GM19395 (cell line): ENCODE results near the gene RBM24.
"Not testable (repeated sequence)": the region's sequence is repeated elsewhere in the genome, so short reads cannot be mapped to it uniquely, and the experiment has no call there.

ENCODE experiments used
- ATAC-seq: cut with Tn5 transposase; IDR thresholded peaks from one replicate; pipeline ENCODE4 v1.9.1; 2021; ENCODE audit warnings: mild to moderate bottlenecking, moderate library complexity; ENCODE audit not compliant: unreplicated experiment

Gene RBM24

GRCh38 chr6:17289630-17290061, 8.5 kb downstream of the RBM24 start:
- no peak for ATAC-seq

DNA sequence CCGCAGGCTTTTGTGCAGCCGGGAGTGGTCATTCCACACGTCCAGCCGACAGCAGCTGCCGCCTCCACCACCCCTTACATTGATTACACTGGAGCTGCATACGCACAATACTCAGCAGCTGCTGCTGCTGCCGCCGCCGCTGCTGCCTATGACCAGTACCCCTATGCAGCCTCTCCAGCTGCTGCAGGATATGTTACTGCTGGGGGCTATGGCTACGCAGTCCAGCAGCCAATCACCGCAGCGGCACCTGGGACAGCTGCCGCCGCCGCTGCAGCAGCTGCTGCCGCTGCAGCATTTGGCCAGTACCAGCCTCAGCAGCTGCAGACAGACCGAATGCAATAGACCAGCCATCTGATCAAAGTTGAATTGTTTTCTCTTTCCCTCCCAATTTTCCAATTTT, 10.6 kb downstream of the RBM24 start:
- ATAC-seq: no peak

DNA sequence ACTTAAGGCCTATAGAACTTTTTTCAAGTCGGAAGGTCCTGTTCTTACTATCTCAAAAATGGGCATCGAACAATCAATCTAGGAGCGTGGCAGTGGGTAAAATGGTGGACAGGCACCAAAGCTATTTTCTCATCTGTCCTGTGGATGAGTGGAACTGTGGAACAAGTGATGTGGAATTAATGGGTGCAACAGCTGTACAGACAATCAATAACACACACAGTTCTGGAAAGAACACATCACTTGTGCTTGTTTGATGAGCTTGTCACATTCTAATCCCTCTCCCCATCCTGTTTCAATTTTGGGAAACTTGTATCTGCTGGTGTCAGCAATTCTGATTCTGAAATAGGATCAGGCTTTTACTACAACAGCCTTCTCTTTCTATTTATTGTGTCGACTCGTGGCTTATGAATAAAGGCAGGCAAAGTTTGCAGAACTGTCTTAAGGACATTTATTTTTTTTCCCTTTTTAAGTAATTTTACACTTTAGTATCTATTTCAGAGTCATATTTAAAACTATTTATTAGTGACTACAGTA, 11.5 kb downstream of the RBM24 start:
- ATAC-seq: no peak

GRCh38 chr6:17293395-17293794, 12.2 kb downstream of the RBM24 start:
- no peak for ATAC-seq

GRCh38 chr6:17297271-17298080, 16.3 kb downstream of the RBM24 start:
- no peak for ATAC-seq

DNA sequence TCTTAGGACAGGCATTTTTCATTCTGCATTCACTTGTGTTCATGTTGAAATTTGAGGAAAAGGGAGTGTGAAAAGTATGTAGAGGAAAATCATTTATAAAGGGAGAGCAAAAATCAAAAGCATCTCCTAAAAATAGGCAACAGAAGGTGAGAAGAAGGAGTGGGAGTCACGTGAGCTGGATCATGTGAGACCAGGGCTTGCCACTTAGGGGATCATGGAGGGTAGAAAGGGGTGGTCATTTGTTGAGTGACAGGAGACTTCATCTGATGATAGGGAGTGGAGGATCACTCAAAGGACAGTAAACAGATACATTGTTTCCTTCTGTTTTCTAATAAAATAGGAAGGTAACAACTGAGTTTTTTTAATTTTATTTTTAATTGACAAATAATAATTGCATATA, 17.1 kb downstream of the RBM24 start:
- no peak for ATAC-seq

DNA sequence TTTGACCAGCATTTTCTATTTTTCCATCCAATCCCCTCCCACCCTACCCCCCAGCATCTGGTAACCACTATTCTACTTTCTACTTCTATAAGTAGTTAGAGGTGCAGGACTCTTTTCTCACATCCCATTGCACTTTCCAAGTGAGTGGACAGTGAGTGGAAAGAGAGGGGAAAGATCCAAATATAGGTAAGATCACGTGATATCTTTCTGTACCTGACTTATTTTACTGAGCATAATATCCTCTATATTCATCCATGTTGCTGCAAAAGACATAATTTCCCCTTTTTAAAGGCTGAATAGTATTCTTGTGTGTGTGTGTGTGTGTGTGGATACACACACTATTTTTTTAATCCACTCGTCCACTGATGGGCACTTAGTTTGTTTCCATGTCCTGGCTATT, 18.1 kb downstream of the RBM24 start:
- no peak for ATAC-seq

- ATAC-seq: no peak
These were observed 18.6 kb downstream of the RBM24 start for GRCh38 chr6:17299750-17300149.

DNA sequence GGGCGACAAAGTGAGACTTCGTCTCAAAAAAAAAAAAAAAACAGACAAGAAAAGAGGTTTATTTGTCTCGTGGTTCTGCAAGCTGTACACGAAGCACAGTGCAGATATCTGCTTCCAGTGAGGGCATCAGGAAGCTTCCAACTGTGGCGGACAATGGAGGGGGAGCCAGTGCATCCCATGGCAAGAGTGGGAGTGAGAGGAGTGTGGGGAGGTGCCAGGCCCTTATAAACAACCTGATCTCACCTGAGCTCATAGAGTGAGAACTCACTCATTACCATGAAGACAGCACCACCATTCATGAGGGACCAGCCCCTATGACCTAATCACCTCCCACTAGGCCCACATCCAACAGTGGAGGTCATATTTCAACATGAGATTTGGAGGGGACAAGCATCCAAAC, 19.5 kb downstream of the RBM24 start:
- no peak for ATAC-seq

- no peak for ATAC-seq
These were observed 22.3 kb downstream of the RBM24 start for GRCh38 chr6:17303444-17303843.

DNA sequence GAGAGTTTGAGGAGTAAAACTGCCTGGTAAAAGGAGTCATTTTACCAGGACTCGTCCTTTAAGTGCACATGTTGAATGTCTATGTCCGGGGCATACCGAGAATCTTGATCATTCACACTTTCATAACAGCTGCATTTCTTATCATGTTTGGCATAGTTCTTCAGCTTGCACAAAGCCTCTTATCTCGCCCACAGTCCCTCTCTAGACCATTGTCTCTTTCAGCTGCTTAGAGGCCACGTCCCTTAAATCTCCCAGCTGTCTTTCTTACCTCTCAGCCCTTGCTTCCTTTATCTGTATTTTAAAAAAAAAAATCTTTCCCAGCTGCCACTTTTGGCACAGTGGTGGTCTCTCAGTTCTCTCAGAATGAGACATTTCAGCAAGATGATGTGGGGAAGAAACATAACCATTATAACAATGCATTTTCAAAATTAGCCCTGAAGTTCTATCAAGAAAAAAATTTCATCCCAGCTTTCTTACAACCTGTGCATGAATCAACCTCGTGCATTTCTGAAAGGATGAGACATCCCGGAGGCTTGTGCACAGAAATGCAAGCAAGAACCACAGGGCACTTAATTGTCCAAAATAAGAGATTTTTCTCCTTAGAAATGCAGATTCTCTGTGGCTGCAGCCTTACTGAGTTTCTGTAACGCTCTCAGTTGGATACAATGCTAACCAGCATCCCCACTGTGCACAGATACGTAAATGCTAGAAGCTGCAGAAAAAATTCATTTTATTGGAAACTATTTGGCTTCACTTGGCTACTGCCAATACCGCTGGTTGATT, 24.2 kb downstream of the RBM24 start:
- ATAC-seq: no peak

- no peak for ATAC-seq
These were observed 30.6 kb downstream of the RBM24 start for GRCh38 chr6:17311595-17312311.

DNA sequence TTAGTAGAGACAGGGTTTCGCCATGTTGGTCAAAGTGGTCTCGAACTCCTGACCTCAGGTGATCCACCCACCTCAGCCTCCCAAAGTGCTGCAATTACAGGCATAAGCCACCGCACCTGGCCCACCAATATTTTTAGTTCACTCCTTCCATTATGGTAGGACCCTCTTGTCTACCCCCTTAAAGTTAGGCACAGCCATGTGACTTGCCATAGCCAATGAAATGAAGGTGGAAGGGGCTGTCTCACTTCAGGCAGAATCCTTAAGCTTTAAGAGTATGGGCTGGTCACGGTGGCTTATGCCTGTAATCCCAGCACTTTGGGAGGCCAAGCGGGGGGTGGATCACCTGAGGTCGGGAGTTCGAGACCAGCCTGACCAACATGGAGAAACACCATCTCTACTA, 32.1 kb downstream of the RBM24 start:
- ATAC-seq: not testable (repeated sequence)

DNA sequence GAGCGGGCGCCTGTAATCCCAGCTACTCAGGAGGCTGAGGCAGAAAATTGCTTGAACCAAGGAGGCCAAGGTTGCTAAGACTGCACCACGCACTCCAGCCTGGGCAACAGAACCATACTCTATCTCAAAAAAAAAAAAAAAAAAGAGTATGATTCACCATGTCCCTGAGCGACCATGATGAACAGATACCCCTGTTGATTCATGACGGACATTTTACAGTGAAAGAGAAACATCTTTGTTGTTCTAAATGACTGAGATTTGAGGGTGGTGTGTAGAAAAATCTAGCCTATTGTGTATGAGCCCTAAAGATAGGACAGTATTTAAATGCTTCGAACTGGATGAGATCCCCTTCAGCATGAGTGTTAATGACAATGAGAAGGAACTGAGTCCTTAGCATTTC, 32.8 kb downstream of the RBM24 start:
- no peak for ATAC-seq

DNA sequence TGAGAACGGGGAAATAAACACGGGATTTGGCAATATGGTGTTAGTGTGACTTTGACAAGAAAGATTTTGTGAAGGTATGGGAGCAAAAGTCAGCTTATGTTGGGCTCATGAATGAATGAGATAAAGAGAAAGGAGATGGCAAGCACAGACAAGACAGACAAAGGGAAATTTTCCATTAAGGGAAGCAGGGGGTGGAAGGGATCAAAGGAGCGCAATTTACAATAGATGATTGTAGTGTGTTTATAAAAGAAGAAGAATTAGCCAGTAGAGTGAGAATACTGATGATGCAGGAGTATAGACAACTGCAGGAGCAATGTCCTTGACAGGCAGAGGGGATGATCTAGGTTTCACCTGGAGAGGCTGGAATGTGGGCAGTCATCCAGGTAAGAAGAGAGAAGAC, 34.1 kb downstream of the RBM24 start:
- no peak for ATAC-seq

DNA sequence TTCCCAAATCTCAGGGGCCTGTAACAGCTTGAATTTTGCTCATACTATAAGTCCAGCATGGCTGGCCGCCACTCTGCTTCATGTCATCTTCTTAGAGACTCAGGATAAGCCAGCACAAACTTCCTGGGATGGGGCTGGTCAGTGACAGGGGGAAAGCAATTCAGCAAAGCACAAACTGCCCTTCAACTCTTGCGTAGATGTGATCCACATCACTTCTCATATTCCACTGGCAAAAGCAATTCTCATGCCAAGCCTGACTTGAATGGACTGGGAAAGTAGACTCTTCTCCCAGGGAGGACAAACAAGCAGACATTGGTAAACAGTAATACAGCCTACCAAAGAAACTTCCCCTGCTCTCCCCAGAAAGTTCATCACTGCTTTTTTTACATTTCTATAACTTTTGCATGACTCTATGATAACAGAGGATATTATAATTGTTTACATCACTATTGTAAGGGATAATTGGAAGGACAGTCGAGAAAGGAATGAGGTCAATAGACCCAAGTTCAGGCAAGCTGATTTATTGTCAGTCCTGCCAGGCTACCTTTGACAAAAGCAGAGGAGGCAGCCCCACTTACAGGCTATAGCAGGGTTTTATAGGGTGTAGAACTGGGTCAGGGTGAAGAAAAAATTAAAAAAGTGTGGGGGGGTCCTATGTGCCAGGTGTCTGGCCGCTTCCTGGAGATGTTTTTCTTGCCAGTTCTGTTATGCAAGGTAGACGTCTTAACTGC, 37.4 kb downstream of the RBM24 start:
- no peak for ATAC-seq

DNA sequence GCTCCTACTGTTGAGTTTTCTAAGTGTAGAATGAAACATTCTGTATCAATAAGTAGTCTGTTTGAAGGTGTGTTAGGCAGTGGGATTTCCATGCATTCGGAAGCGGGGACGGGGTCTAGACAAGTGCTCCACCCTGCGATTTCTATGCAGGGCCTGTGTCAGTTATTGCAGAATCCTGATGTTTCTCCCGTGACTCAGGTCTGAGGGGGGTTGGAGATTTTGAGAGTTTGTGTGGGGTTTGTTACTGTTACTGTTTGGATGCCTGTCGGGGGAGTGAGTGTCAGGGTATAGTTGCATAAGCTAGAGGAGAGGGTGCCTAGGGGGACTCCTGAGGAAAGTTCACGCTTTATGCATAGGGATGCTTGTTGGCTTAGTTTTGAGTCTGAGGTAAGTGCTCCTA, 39.1 kb downstream of the RBM24 start:
- not testable (repeated sequence) for ATAC-seq

- no peak for ATAC-seq
These were observed 50.1 kb downstream of the RBM24 start for GRCh38 chr6:17331238-17331637.

- no peak for ATAC-seq
These were observed 53.1 kb downstream of the RBM24 start for GRCh38 chr6:17334265-17334664.

DNA sequence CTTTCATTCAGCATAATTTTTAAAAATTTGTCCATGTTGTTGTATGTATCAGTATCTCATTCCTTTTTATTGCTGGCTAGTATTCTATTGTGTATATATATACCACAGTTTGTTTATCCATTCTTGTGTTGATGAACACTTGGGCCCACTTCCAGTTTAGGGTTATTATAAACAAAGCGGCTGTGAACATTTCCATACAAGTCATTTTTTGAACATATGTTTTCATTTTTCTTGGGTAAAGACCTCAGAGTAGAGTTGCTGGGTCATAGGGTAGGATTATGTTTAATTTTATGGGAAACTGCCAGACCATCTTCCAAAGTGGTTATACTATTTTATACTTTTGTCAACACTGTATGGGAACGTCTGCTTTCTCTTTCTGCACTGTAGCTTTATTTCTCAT, 55.3 kb downstream of the RBM24 start:
- ATAC-seq: no peak

GRCh38 chr6:17339308-17339670, 58.1 kb downstream of the RBM24 start:
- ATAC-seq: no peak
